ENCODE data around the gene PLA2G2C. TPM values are rescaled to one million over a fixed set of nuclear protein-coding genes. Genes with fewer than 3 reads are reported as not detected.

PLA2G2C gene
- total RNA-seq, 1 donor from 2014 or later = not detected

DNA sequence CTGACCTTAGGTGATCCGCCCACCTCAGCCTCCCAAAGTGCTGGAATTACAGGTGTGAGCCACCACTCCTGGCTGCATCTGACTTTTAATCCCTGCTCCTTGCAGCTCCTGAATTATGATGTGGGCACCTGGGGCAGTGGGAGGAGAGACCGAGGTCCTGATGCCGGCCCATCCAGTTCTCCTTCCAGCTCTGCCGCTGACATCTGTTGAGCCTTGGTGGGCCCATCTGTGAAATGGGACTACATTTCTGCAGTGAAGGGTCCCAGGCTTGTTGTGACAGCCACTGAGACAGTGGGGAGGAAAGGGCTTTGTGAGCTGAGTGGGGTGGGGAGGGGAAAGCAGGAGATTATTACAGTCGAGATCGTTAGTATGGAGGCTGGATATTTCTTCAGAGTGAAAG is 35.3 kb downstream of the PLA2G2C start:
- no peak overlapping the region for H3K27ac ChIP-seq
- H3K4me3 ChIP-seq = no peak overlapping the region
- H3K27me3 ChIP-seq = no peaks in the 10 kb centered on the region
- no peak for TF ChIP-seq CTCF (IDR thresholded peaks at IDR 0.05)
- intact Hi-C loops (cut with DNase I) = no loop called here
- no peaks in the 10 kb centered on the region for H3K9me3 ChIP-seq
- no peaks in the 10 kb centered on the region for H3K36me3 ChIP-seq
- DNase-seq (no peak), ATAC-seq (no peak)
- H3K4me1 ChIP-seq = peaks cover 24% of the 10 kb centered on the region

- no peak for ATAC-seq
These were observed 36.0 kb downstream of the PLA2G2C start for GRCh38 chr1:20150326-20150705.

GRCh38 chr1:20149601-20150325 is 36.6 kb downstream of the PLA2G2C start:
- ATAC-seq (no peak), DNase-seq (peak; percentile 57)
- no peak overlapping the region for H3K27ac ChIP-seq
- peaks cover 22% of the 10 kb centered on the region for H3K4me1 ChIP-seq
- H3K27me3 ChIP-seq = no peaks in the 10 kb centered on the region
- H3K9me3 ChIP-seq = no peaks in the 10 kb centered on the region
- no peak overlapping the region for H3K4me3 ChIP-seq
- intact Hi-C loops (cut with DNase I) = no loop called here
- TF ChIP-seq CTCF (IDR thresholded peaks at IDR 0.05) = no peak
- H3K36me3 ChIP-seq = no peaks in the 10 kb centered on the region

More at GRCh38 chr1:20150326-20150705, 36.0 kb downstream of the PLA2G2C start:
- TF ChIP-seq CTCF (IDR thresholded peaks at IDR 0.05) = no peak
- peaks cover 24% of the 10 kb centered on the region for H3K4me1 ChIP-seq
- H3K9me3 ChIP-seq = no peaks in the 10 kb centered on the region
- no peaks in the 10 kb centered on the region for H3K36me3 ChIP-seq
- intact Hi-C loops (cut with DNase I) = no loop called here
- H3K27ac ChIP-seq = no peak overlapping the region
- no peak overlapping the region for H3K4me3 ChIP-seq
- peak; percentile 45 for DNase-seq
- no peaks in the 10 kb centered on the region for H3K27me3 ChIP-seq

DNA sequence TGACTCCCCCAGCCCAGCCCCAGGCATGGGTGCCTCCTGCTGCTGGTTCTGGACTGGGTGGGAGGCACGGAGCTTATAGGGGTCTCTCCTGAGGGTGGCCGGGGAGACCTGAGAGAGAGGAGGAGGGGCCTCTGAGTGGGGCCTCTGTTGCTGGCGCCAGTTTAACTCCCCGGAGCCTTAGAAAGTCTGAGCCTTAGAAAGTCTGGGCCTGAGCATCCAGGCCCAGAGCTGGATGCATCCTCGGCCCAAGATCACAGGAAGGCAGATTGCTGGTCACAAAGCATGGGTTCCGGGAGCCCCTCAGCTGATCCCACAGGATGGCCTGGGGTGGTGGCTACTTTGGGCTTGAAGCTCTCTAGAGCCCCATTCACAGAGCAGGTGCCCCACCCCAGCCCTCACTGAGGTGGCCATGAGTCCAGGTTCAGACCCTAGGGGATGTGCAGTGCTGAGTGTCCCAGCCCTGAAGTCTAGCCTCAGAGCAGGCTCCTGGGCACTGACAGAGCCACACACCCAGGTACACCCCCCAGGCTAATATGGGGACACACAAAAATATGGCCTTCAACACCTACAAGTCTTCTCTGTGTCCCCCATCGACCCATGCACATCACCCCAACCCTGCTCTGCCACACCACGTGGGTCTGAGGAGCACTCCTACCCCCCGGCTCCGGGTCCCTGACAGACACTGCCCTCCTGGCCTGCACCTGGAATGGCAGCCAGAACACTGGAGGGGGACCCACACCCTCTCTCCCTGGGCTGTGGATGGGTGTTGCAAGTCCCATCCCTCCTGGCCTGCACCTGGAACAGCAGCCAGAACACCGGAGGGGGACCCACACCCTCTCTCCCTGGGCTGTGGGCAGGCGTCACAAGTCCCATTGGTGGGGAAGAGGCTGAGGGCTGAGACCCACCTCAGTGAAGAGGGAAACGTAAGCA is 37.5 kb downstream of the PLA2G2C start:
- H3K9me3 ChIP-seq = no peaks in the 10 kb centered on the region
- H3K27ac ChIP-seq = no peak overlapping the region
- ATAC-seq (no peak), DNase-seq (peak; percentile 38)
- no peak overlapping the region for H3K4me3 ChIP-seq
- H3K4me1 ChIP-seq = peaks cover 14% of the 10 kb centered on the region
- TF ChIP-seq CTCF (IDR thresholded peaks at IDR 0.05) = no peak
- intact Hi-C loops (cut with DNase I) = no loop called here
- no peaks in the 10 kb centered on the region for H3K27me3 ChIP-seq
- H3K36me3 ChIP-seq = no peaks in the 10 kb centered on the region

- TF ChIP-seq CTCF (IDR thresholded peaks at IDR 0.05) = no peak
- intact Hi-C loops (cut with DNase I) = no loop called here
- H3K27me3 ChIP-seq = no peaks in the 10 kb centered on the region
- H3K9me3 ChIP-seq = no peaks in the 10 kb centered on the region
- ATAC-seq (no peak), DNase-seq (peak; percentile 56)
- H3K36me3 ChIP-seq = no peaks in the 10 kb centered on the region
- H3K4me1 ChIP-seq = peaks cover 13% of the 10 kb centered on the region
- H3K27ac ChIP-seq = no peak overlapping the region
- no peak overlapping the region for H3K4me3 ChIP-seq
These were observed 38.3 kb downstream of the PLA2G2C start for GRCh38 chr1:20147846-20148570.
